NB4 (cell line): ENCODE measurements around the gene ZSWIM5.

Experiments used
- CTCF ChIP-seq: IDR thresholded peaks from one replicate; pipeline ENCODE4 v1.5.1; 2012; ENCODE audit warnings: low read depth, low read length
- MAX ChIP-seq: IDR thresholded peaks from 2 replicates; pipeline ENCODE4 v1.6.1; 2011; ENCODE audit warnings: low read depth, low read length
- MYC ChIP-seq: IDR thresholded peaks from 2 replicates; pipeline ENCODE4 v1.6.1; 2011; ENCODE audit warnings: low read depth, low read length
- POLR2A ChIP-seq: IDR thresholded peaks from 2 replicates; pipeline ENCODE4 v1.6.1; 2011; ENCODE audit warnings: mild to moderate bottlenecking; ENCODE audit not compliant: insufficient read length; ENCODE audit errors: extremely low read depth

GRCh38 chr1:45170151-45170742 is 36.2 kb downstream of the ZSWIM5 start:
- no peak for TF ChIP-seq CTCF
- TF ChIP-seq POLR2A = no peak
- TF ChIP-seq MAX = no peak
- no peak for TF ChIP-seq MYC
